Naive B cell (primary cell): ENCODE measurements around the gene CPOX. TPM values are rescaled to one million over a fixed set of nuclear protein-coding genes. Genes with fewer than 3 reads are reported as not detected.
A peak's percentile ranks its signal among the peaks of the same experiment; 100 is the strongest.
"Not testable (repeated sequence)": the region's sequence is repeated elsewhere in the genome, so short reads cannot be mapped to it uniquely, and the experiment has no call there.

Experiments
- ATAC-seq, 2 donors: fragments of 150-1000 bp; cut with Tn5 transposase; 2 replicates each; pipeline ENCODE4 v1.10.0; 2021; ENCODE audit warnings: low read depth in 2 of 2, mild to moderate bottlenecking in 2 of 2, moderate library complexity in 2 of 2
- DNase-seq: peaks from one replicate; pipeline ENCODE4 v3.0.0; 2022
- H3K27ac Mint-ChIP-seq, 6 donors: one replicate each; pipeline ENCODE4 v1.8.0; 2020 to 2022; ENCODE audit warnings: mild to moderate bottlenecking in 6 of 6, mixed read lengths in 6 of 6, moderate library complexity in 5 of 6, inconsistent platforms in 2 of 6
- H3K27me3 Mint-ChIP-seq, 3 donors: one replicate each; pipeline ENCODE4 v1.8.0; 2021 to 2022; ENCODE audit warnings: mixed read lengths in 3 of 3, mild to moderate bottlenecking in 1 of 3
- H3K36me3 Mint-ChIP-seq, 2 donors: one replicate each; pipeline ENCODE4 v1.8.0; 2020 to 2022; ENCODE audit warnings: mixed read lengths in 2 of 2, inconsistent platforms in 1 of 2, mild to moderate bottlenecking in 1 of 2
- H3K4me1 Mint-ChIP-seq, 3 donors: one replicate each; pipeline ENCODE4 v1.8.0; 2020 to 2022; ENCODE audit warnings: mixed read lengths in 3 of 3, inconsistent platforms in 1 of 3, mild to moderate bottlenecking in 1 of 3, moderate library complexity in 1 of 3
- H3K4me3 Mint-ChIP-seq, 8 donors: one replicate each; pipeline ENCODE4 v1.8.0; 2020 to 2022; ENCODE audit warnings: mild to moderate bottlenecking in 8 of 8, mixed read lengths in 8 of 8, moderate library complexity in 8 of 8, inconsistent platforms in 2 of 8
- H3K9me3 Mint-ChIP-seq, 7 donors: one replicate each; pipeline ENCODE4 v1.8.0; 2020 to 2022; ENCODE audit warnings: mixed read lengths in 7 of 7, mild to moderate bottlenecking in 5 of 7, inconsistent platforms in 2 of 7, moderate library complexity in 1 of 7
- polyA plus RNA-seq, 6 donors: library from polyadenylated mRNA; unstranded; fragments of 300-500 nt; fragmentation: Illumina TruSeq; gene quantifications; one replicate each; pipeline ENCODE4 v1.2.3, GENCODE V29; 2021; ENCODE audit warnings: low read depth in 6 of 6

The CPOX gene
- polyA plus RNA-seq, result 1 to 10 TPM; 1.9 to 3.5 (median 2.4) TPM

GRCh38 chr3:98593046-98593936, at the start of gene CPOX:
Gene CPOX (minus strand): TSS chr3:98593611. CDS start chr3:98593504, 107 bp downstream.
- Mint-ChIP-seq H3K27me3 (no peaks in the 10 kb centered on the region), H3K9me3 (no peaks in the 10 kb centered on the region), H3K4me3 (peak within 1 kb of the TSS; percentile 96 to 99 (median 98)), H3K27ac (peak within 1 kb of the TSS; percentile 71 to 96 (median 84)), H3K4me1 (peaks cover 18 to 30% (median 27%) of the 10 kb centered on the region in 3 donors), H3K36me3 (no peaks in the 10 kb centered on the region)
- peak; percentile 70 for DNase-seq
- ATAC-seq, result peak; percentile 89 to 90

- not testable (repeated sequence) for H3K36me3 Mint-ChIP-seq, H3K4me1 Mint-ChIP-seq, H3K4me3 Mint-ChIP-seq, H3K27ac Mint-ChIP-seq, ATAC-seq, DNase-seq
- Mint-ChIP-seq H3K27me3 (peaks cover 0 to 11% (median 0%) of the 10 kb centered on the region in 3 donors), H3K9me3 (peaks cover 2 to 16% (median 6%) of the 10 kb centered on the region in 7 donors)
Observed at GRCh38 chr3:98642769-98643168, 49.4 kb upstream of the CPOX start.

- not testable (repeated sequence) for H3K4me3 Mint-ChIP-seq, ATAC-seq, H3K4me1 Mint-ChIP-seq, DNase-seq, H3K36me3 Mint-ChIP-seq, H3K27ac Mint-ChIP-seq
- H3K27me3 Mint-ChIP-seq, result peaks cover 0 to 11% (median 0%) of the 10 kb centered on the region in 3 donors
- H3K9me3 Mint-ChIP-seq, result peaks cover 2 to 16% (median 6%) of the 10 kb centered on the region in 7 donors
Observed at GRCh38 chr3:98641756-98642155, 48.3 kb upstream of the CPOX start.

GRCh38 chr3:98638515-98638914, 45.1 kb upstream of the CPOX start:
- peaks cover 2 to 14% (median 6%) of the 10 kb centered on the region in 7 donors for H3K9me3 Mint-ChIP-seq
- not testable (repeated sequence) for H3K4me3 Mint-ChIP-seq, H3K4me1 Mint-ChIP-seq, ATAC-seq, H3K36me3 Mint-ChIP-seq, DNase-seq, H3K27me3 Mint-ChIP-seq, H3K27ac Mint-ChIP-seq

GRCh38 chr3:98630416-98630815, 37.0 kb upstream of the CPOX start:
- no peaks in the 10 kb centered on the region for H3K36me3 Mint-ChIP-seq
- no peak overlapping the region for H3K27ac Mint-ChIP-seq
- ATAC-seq, result no peak

GRCh38 chr3:98628317-98628716, 34.9 kb upstream of the CPOX start:
- Mint-ChIP-seq H3K27me3 (peaks cover 0 to 5% (median 0%) of the 10 kb centered on the region in 3 donors), H3K9me3 (no peaks in the 10 kb centered on the region), H3K27ac (no peak overlapping the region), H3K4me1 (no peaks in the 10 kb centered on the region), H3K4me3 (no peak overlapping the region), H3K36me3 (no peaks in the 10 kb centered on the region)
- DNase-seq, result no peak
- no peak for ATAC-seq

More at GRCh38 chr3:98630416-98630815, 37.0 kb upstream of the CPOX start:
- Mint-ChIP-seq H3K27me3 (peaks cover 0 to 5% (median 0%) of the 10 kb centered on the region in 3 donors), H3K9me3 (no peaks in the 10 kb centered on the region), H3K4me3 (no peak overlapping the region), H3K4me1 (no peaks in the 10 kb centered on the region)
- no peak for DNase-seq

- Mint-ChIP-seq H3K36me3 (no peaks in the 10 kb centered on the region), H3K27me3 (peaks cover 0 to 5% (median 0%) of the 10 kb centered on the region in 3 donors)
Observed at GRCh38 chr3:98626151-98626550, 32.7 kb upstream of the CPOX start.

GRCh38 chr3:98623572-98624280, 30.3 kb upstream of the CPOX start:
- Mint-ChIP-seq H3K27me3 (no peaks in the 10 kb centered on the region), H3K9me3 (no peaks in the 10 kb centered on the region), H3K27ac (no peak overlapping the region), H3K4me1 (no peaks in the 10 kb centered on the region), H3K4me3 (no peak overlapping the region), H3K36me3 (no peaks in the 10 kb centered on the region)
- ATAC-seq (no peak), DNase-seq (no peak)

More at GRCh38 chr3:98626151-98626550, 32.7 kb upstream of the CPOX start:
- Mint-ChIP-seq H3K4me3 (no peak overlapping the region), H3K9me3 (no peaks in the 10 kb centered on the region), H3K4me1 (no peaks in the 10 kb centered on the region), H3K27ac (no peak overlapping the region)
- ATAC-seq (no peak), DNase-seq (no peak)

GRCh38 chr3:98617841-98618240, 24.4 kb upstream of the CPOX start:
- no peak for DNase-seq
- no peak overlapping the region for H3K27ac Mint-ChIP-seq
- ATAC-seq, result no peak
- no peaks in the 10 kb centered on the region for H3K27me3 Mint-ChIP-seq
- no peak overlapping the region for H3K4me3 Mint-ChIP-seq
- no peaks in the 10 kb centered on the region for H3K36me3 Mint-ChIP-seq
- no peaks in the 10 kb centered on the region for H3K4me1 Mint-ChIP-seq
- H3K9me3 Mint-ChIP-seq, result peaks cover 0 to under 1% (median 0%) of the 10 kb centered on the region in 7 donors

- H3K9me3 Mint-ChIP-seq, result peaks cover 0 to 24% (median 11%) of the 10 kb centered on the region in 7 donors
- no peak overlapping the region for H3K4me3 Mint-ChIP-seq
- H3K27ac Mint-ChIP-seq, result no peak overlapping the region
- no peak for ATAC-seq
- H3K27me3 Mint-ChIP-seq, result peaks cover 0 to 4% (median 0%) of the 10 kb centered on the region in 3 donors
- H3K36me3 Mint-ChIP-seq, result no peaks in the 10 kb centered on the region
- no peak for DNase-seq
- H3K4me1 Mint-ChIP-seq, result no peaks in the 10 kb centered on the region
Observed at GRCh38 chr3:98613616-98614015, 20.2 kb upstream of the CPOX start.

GRCh38 chr3:98612996-98613517, 19.6 kb upstream of the CPOX start:
- Mint-ChIP-seq H3K4me1 (no peaks in the 10 kb centered on the region), H3K36me3 (no peaks in the 10 kb centered on the region), H3K9me3 (peaks cover 0 to 24% (median 11%) of the 10 kb centered on the region in 7 donors), H3K4me3 (peak overlapping the region in 1 of 8 donors; percentile 45), H3K27me3 (peaks cover 0 to 4% (median 0%) of the 10 kb centered on the region in 3 donors), H3K27ac (no peak overlapping the region)
- ATAC-seq (no peak), DNase-seq (no peak)

GRCh38 chr3:98612587-98612986, 19.2 kb upstream of the CPOX start:
- H3K4me1 Mint-ChIP-seq, result no peaks in the 10 kb centered on the region
- peaks cover 0 to 24% (median 11%) of the 10 kb centered on the region in 7 donors for H3K9me3 Mint-ChIP-seq
- peaks cover 0 to 4% (median 0%) of the 10 kb centered on the region in 3 donors for H3K27me3 Mint-ChIP-seq
- DNase-seq, result no peak
- no peak overlapping the region for H3K27ac Mint-ChIP-seq
- no peaks in the 10 kb centered on the region for H3K36me3 Mint-ChIP-seq
- H3K4me3 Mint-ChIP-seq, result peak overlapping the region in 1 of 8 donors; percentile 45
- no peak for ATAC-seq

- no peak overlapping the region for H3K4me3 Mint-ChIP-seq
- no peak overlapping the region for H3K27ac Mint-ChIP-seq
- no peak for ATAC-seq
- H3K36me3 Mint-ChIP-seq, result no peaks in the 10 kb centered on the region
- peaks cover 6 to 24% (median 13%) of the 10 kb centered on the region in 7 donors for H3K9me3 Mint-ChIP-seq
- H3K27me3 Mint-ChIP-seq, result peaks cover 4 to 9% (median 8%) of the 10 kb centered on the region in 3 donors
- H3K4me1 Mint-ChIP-seq, result no peaks in the 10 kb centered on the region
- DNase-seq, result no peak
Observed at GRCh38 chr3:98608029-98608428, 14.6 kb upstream of the CPOX start.
